ENCODE measurements around the gene TNFRSF4.

DNA sequence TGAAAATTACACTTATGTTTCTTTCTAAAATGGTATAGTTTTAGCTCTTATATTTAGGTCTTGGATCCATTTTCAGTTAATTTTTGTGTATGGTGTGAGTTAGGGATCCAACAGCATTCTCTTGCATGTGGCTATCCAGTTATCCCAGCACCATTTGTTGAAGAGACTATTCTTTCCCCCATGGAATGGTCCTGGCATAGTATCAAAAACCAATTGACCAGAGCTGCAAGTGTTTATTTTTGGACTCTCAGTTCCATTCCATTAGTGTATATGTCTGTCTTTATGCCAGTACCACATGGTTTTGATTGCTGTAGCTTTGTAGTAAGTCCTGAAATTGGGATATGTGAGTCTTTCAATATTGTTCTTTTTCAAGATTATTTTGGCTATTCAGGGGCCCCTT, 26.0 kb downstream of the TNFRSF4 start:
- TF ChIP-seq, protein P1, sequence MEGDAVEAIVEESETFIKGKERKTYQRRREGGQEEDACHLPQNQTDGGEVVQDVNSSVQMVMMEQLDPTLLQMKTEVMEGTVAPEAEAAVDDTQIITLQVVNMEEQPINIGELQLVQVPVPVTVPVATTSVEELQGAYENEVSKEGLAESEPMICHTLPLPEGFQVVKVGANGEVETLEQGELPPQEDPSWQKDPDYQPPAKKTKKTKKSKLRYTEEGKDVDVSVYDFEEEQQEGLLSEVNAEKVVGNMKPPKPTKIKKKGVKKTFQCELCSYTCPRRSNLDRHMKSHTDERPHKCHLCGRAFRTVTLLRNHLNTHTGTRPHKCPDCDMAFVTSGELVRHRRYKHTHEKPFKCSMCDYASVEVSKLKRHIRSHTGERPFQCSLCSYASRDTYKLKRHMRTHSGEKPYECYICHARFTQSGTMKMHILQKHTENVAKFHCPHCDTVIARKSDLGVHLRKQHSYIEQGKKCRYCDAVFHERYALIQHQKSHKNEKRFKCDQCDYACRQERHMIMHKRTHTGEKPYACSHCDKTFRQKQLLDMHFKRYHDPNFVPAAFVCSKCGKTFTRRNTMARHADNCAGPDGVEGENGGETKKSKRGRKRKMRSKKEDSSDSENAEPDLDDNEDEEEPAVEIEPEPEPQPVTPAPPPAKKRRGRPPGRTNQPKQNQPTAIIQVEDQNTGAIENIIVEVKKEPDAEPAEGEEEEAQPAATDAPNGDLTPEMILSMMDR (conservative IDR thresholded peaks at IDR 0.05; ENCODE audit: low read length), result no peak
- TF ChIP-seq EZH2phosphoT487 (IDR thresholded peaks at IDR 0.05; ENCODE audit: borderline replicate concordance, low read depth, low read length), result no peak

All from OCI-LY7 (cell line).